OCI-LY1 (cell line): Measurements from ENCODE around the gene CEP63.

Experiments
- CTCF ChIP-seq: fragments of 200-600 bp; sonication (generic), shearing (Covaris generic); IDR thresholded peaks from 2 replicates; pipeline ENCODE4 v1.5.1; 2017; ENCODE audit warnings: mild to moderate bottlenecking, antibody characterized with exemption, low read length, moderate library complexity, mixed read lengths
- EZH2 ChIP-seq: fragments of 200-600 bp; sonication (generic), shearing (Covaris generic); IDR thresholded peaks from 2 replicates; pipeline ENCODE4 v1.8.0; 2017; ENCODE audit warnings: borderline replicate concordance, mixed run types, mild to moderate bottlenecking, antibody characterized with exemption, low read length, moderate library complexity, mixed read lengths

- TF ChIP-seq CTCF (no peak), EZH2 (no peak)
These were observed 17.3 kb upstream of the CEP63 start for GRCh38 chr3:134468519-134468918.
